Measurements from ENCODE around the gene RACGAP1. TPM values are rescaled to one million over a fixed set of nuclear protein-coding genes. Genes with fewer than 3 reads are reported as not detected.

The RACGAP1 gene
- total RNA-seq, 6 experiments from 2014 or later = 52.6 to 119 (median 104) TPM

- Mint-ChIP-seq H3K27me3 (ENCODE audit: insufficient read depth) (no peaks in the 10 kb centered on the region), H3K4me3 (0 out of 2 replicates have a peak overlapping the region, but pooled peaks have one; percentile 13), H3K4me1 (ENCODE audit: low read depth) (peaks cover 45% of the 10 kb centered on the region), H3K27ac (peak overlapping the region; percentile 87), H3K9me3 (no peaks in the 10 kb centered on the region), H3K36me3 (ENCODE audit: low read depth) (peaks cover 9% of the 10 kb centered on the region; the same call in 1 of the 2 replicates)
- no peak for DNase-seq
- TF ChIP-seq CTCF (IDR thresholded peaks at IDR 0.05) = no peak
These were observed 40.6 kb downstream of the RACGAP1 start for GRCh38 chr12:49984476-49985359.

- H3K4me1 Mint-ChIP-seq (ENCODE audit: low read depth) = peaks cover 45% of the 10 kb centered on the region
- peak; percentile 82 for DNase-seq
- peak overlapping the region; percentile 65 for H3K4me3 Mint-ChIP-seq
- H3K36me3 Mint-ChIP-seq (ENCODE audit: low read depth) = peaks cover 6% of the 10 kb centered on the region; the same call in 1 of the 2 replicates
- H3K27ac Mint-ChIP-seq = peak overlapping the region; percentile 87
- TF ChIP-seq CTCF (IDR thresholded peaks at IDR 0.05) = no peak; the same call in none of the 2 replicates
- no peaks in the 10 kb centered on the region for H3K27me3 Mint-ChIP-seq (ENCODE audit: insufficient read depth)
- H3K9me3 Mint-ChIP-seq = no peaks in the 10 kb centered on the region
These were observed 41.4 kb downstream of the RACGAP1 start for GRCh38 chr12:49983892-49984291.

GRCh38 chr12:49982246-49983087 is 42.8 kb downstream of the RACGAP1 start:
- H3K4me3 Mint-ChIP-seq = no peak overlapping the region
- H3K9me3 Mint-ChIP-seq = no peaks in the 10 kb centered on the region
- H3K36me3 Mint-ChIP-seq (ENCODE audit: low read depth) = no peaks in the 10 kb centered on the region
- peaks cover 45% of the 10 kb centered on the region for H3K4me1 Mint-ChIP-seq (ENCODE audit: low read depth)
- peak; percentile 23 for DNase-seq
- no peaks in the 10 kb centered on the region for H3K27me3 Mint-ChIP-seq (ENCODE audit: insufficient read depth)
- TF ChIP-seq CTCF (IDR thresholded peaks at IDR 0.05) = no peak
- peak overlapping the region; percentile 60 for H3K27ac Mint-ChIP-seq

GRCh38 chr12:49980501-49981349 is 44.6 kb downstream of the RACGAP1 start:
- H3K27ac Mint-ChIP-seq = no peak overlapping the region
- no peaks in the 10 kb centered on the region for H3K9me3 Mint-ChIP-seq
- no peaks in the 10 kb centered on the region for H3K27me3 Mint-ChIP-seq (ENCODE audit: insufficient read depth)
- no peak for TF ChIP-seq CTCF (IDR thresholded peaks at IDR 0.05)
- peaks cover 36% of the 10 kb centered on the region for H3K4me1 Mint-ChIP-seq (ENCODE audit: low read depth)
- H3K36me3 Mint-ChIP-seq (ENCODE audit: low read depth) = no peaks in the 10 kb centered on the region
- DNase-seq = no peak
- H3K4me3 Mint-ChIP-seq = no peak overlapping the region

GRCh38 chr12:49979791-49980190 is 45.5 kb downstream of the RACGAP1 start:
- Mint-ChIP-seq H3K9me3 (no peaks in the 10 kb centered on the region), H3K27me3 (ENCODE audit: insufficient read depth) (no peaks in the 10 kb centered on the region), H3K4me1 (ENCODE audit: low read depth) (peaks cover 27% of the 10 kb centered on the region), H3K36me3 (ENCODE audit: low read depth) (no peaks in the 10 kb centered on the region), H3K4me3 (no peak overlapping the region), H3K27ac (no peak overlapping the region)
- DNase-seq = no peak
- no peak for TF ChIP-seq CTCF (IDR thresholded peaks at IDR 0.05)

All from HFFc6 (cell line).